NCI-H2029 treated with DMSO at 0.1 percent for 48 hours (cell line): ENCODE measurements around the gene NCOA7.
"Not testable (repeated sequence)": the region's sequence is repeated elsewhere in the genome, so short reads cannot be mapped to it uniquely, and the experiment has no call there.

Experiments used
- DNase-seq: peaks from one replicate; lab custom pipeline; 2025; lab: John Stamatoyannopoulos, UW

NCOA7 gene

DNA sequence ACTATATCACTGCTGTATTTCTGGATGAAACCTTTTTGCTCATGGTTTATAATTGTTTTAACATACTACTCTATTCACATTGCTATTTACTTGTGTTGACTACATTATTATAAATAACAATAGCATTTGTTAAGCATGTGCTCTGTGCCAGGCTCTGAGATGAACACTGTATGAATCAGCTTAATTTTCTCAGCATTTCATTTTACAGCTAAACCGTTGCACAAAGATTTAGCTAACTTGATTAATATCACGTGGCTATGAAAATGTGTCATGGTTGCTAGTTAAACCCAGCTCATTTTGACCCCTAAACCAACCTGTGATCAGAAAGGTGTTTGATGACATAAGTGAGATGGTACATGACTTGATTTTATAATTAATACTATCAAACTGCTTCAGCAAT lies 77.5 kb downstream of the NCOA7 start:
- DNase-seq: no peak

DNA sequence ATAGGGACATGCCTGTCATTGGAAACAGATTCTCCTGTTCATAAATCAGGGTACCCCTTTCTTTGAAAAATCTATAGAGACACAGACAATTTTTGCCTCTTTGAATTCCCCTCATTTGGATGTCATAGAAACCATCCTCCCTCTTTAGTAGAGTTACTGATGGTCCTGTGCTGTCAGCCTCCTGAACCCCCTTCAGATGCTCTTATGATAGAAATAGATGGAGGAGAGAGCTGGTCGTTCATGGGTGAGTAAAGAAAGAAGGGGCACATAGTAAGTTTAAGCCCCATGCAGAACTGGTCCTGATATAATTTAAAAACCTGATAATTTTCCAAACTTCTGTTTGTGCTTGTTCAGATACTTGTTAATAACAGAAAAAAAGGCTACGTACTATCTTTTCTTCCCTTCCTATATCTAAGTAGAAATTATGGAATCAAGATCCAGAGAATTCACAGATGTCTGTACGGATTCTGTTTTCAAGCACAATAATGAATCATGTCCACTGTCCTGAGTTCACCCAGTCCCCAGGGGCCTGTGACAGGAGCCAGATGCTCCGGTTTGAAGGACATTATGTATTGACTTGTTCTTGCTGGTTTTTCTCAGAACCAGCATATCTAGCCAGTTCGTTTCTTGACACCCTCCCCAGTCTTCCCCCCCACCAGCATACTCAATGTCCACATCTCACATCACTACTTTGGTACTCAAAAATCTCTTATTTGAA lies 78.1 kb downstream of the NCOA7 start:
- no peak for DNase-seq

DNA sequence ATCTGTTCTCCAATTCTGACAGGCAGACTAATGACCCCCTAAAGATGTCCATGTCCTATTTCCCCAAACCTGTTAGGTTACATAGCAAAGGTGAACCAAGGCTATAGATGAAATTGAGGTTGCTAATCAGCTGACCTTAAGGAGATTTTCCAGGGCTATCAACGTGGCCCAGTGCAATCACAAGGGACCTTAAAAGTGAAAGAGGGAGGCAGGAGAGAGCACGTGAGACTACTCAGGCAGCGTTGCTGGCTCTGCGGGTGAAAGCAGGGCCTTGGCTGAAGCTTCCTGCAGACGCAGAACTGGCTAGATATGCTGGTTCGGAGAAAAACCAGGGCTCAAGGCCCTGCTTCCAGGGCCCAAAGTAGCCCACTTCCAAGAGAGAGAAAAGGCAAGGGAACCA lies 78.7 kb downstream of the NCOA7 start:
- no peak for DNase-seq

GRCh38 chr6:125871365-125871764 lies 80.6 kb downstream of the NCOA7 start:
- peak; percentile 99 for DNase-seq

GRCh38 chr6:125872259-125872921 lies 81.6 kb downstream of the NCOA7 start:
- no peak for DNase-seq

DNA sequence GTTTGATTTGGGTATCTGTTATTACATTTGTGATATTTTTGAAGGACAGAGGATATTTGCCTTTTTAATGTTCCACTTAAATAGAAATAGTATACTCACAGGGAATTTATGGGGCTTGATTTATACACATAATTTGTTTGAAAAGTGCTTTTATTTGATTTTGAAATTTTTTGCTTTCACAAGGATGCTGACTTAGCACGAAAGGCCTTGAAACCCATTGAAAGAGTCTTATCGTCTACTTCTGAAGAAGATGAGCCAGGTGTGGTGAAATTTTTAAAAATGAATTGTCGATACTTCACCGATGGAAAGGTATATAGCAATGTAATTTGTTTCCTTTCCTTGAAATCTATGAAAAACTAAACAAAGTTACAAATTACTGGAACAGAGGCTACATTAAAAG lies 91.5 kb downstream of the NCOA7 start:
- no peak for DNase-seq

- DNase-seq: no peak
Measured at GRCh38 chr6:125884634-125885371, 94.0 kb downstream of the NCOA7 start.

DNA sequence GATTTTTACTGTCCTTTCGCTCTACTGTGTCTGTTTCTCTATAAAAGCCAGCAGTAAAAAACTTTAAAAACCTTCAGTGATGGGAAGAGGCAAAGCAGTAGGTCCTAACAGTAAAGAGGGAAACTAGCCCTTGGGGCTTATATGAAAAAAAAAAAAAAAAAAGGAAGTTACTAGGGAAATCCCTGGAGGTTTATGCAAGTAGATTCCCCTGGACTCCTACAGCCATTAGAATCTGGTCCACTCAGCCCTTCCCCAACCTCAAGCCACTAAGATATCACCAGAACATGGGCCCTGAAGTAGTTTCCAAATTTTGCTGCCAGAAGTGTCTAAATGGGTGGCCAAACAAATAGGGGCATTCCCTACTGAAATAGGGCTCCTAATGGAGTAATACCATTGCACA lies 95.3 kb downstream of the NCOA7 start:
- no peak for DNase-seq

DNA sequence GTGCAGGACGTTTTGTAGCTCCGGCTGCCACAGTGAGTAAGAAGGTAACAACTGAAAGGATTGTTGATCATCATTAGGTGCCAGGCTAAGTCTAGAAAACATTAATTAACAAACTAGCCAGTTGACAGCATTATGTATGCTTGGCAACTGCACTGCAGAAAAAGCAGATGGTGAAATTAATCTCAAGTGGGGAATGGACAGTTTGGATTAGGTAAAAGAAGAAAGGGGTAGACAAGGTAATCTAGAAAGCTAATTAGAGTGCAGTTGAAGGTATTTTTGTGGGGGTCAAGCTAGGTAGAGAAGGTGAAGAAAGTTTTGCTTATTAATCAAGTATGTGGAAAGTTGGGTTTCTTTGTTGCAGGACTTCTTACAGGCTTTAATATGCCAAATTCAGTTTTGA lies 96.2 kb downstream of the NCOA7 start:
- no peak for DNase-seq

GRCh38 chr6:125887372-125887771 lies 96.6 kb downstream of the NCOA7 start:
- DNase-seq: no peak

DNA sequence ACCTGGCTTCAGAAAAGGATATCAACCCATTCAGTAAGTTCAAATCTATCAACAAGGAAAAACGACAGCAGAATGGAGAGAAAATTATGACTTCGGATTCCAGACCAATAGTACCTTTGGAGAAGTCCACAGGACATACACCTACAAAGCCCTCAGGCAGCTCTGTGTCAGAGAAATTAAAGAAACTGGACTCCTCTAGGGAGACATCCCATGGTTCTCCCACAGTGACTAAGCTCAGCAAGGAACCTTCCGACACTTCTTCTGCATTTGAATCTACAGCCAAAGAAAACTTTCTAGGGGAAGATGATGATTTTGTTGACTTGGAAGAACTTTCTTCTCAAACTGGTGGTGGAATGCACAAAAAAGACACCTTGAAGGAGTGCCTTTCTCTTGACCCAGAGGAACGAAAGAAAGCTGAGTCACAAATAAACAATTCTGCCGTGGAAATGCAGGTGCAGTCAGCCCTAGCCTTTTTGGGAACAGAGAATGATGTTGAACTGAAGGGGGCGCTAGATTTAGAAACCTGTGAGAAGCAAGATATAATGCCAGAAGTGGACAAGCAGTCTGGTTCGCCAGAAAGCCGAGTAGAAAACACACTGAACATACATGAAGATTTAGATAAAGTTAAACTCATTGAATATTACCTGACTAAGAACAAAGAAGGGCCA lies 98.4 kb downstream of the NCOA7 start:
- DNase-seq: no peak

- DNase-seq: no peak
Measured at GRCh38 chr6:125899726-125900182, 109.0 kb downstream of the NCOA7 start.

- no peak for DNase-seq
Measured at GRCh38 chr6:125904871-125905270, 114.1 kb downstream of the NCOA7 start.

GRCh38 chr6:125906158-125906998 lies 115.6 kb downstream of the NCOA7 start:
- no peak for DNase-seq

GRCh38 chr6:125910527-125910926 lies 119.8 kb downstream of the NCOA7 start:
- DNase-seq: no peak

- DNase-seq: not testable (repeated sequence)
Measured at GRCh38 chr6:125911051-125911451, 120.3 kb downstream of the NCOA7 start.

DNA sequence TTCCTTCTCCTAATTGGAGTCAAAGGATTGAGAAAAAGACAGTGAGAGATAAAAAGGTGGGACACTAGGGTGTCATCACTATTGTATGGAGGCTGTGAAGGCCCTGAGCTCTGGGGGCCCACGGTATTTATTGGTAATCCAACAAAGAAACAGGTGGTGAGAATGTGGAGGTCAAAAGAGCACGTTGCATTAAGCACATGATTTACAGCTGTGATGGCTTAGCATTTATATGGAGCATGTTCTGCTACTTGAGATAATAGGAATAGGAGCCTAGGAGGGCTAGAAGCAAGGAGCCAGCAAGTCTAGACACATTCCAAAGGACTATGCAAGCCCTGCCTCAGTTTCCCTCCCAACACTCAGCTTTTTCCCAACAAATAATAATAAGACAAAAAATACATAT lies 121.7 kb downstream of the NCOA7 start:
- not testable (repeated sequence) for DNase-seq

DNA sequence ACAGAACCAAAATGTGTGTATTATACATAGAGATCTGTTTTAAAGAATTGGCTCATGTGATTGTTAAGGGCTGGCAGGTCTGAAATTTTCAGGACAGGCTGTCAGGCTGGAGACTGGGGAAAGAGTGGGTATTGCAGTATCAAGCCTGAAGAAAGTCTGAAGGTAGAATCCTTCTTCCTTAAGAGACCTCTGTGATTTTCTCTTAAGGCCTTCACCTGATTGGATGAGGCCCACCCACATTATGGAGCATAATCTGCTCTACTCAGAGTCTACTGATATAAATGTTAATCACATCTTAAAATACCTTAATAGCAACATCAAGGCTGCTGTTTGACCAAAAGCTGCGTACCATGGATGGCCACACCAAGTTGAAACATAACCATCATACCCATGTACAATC lies 122.4 kb downstream of the NCOA7 start:
- DNase-seq: no peak

- DNase-seq: no peak
Measured at GRCh38 chr6:125913864-125914351, 123.1 kb downstream of the NCOA7 start.

- no peak for DNase-seq
Measured at GRCh38 chr6:125918230-125918629, 127.5 kb downstream of the NCOA7 start.
